ENCODE measurements around the gene CFAP92. TPM values are rescaled to one million over a fixed set of nuclear protein-coding genes. Genes with fewer than 3 reads are reported as not detected.

Gene CFAP92
- total RNA-seq, 3 donors from 2014 or later, result 0.66 to 1.4 (median 1.3) TPM

DNA sequence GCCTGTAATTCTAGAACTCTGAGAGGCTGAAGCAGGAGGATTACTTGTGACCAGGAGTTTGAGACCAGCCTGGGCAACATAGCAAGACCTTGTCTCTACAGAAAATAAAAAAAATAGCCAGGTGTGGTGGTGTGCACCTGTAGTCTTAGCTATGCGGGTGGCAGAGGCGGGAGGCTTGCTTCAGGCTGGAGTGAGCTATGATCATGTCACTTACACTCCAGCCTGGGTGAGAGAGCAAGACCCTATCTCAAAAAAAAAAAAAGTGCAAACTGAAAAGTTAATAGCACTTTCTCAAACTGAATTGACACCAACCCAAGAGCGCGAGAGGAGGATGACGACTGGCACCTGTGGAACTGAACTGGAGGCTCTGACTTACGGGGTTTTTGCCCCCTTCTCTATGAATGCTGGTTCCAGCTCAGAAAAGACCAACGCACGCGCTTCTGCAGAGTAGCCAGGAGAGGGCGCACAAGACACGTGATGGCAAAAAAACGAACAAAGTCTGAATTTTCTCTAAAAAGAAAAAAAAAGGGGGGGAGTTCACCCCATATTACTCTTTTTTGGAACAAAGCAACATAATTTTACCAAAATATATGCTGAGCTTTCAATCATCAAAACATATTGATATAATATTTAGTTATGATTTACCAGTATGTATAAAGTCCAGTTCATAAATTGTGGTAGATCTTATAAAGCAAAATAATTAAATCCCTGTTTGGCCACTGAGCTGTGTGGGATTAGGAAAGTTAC is 23.7 kb downstream of the CFAP92 start:
- no peak overlapping the region for H3K27ac ChIP-seq
- no peak overlapping the region for H3K4me3 ChIP-seq
- TF ChIP-seq POLR2AphosphoS5 (IDR thresholded peaks at IDR 0.05) (peak in 1 of 3 donors; percentile 14), POLR2A (IDR thresholded peaks at IDR 0.05) (no peak)
- TF ChIP-seq, protein P1, sequence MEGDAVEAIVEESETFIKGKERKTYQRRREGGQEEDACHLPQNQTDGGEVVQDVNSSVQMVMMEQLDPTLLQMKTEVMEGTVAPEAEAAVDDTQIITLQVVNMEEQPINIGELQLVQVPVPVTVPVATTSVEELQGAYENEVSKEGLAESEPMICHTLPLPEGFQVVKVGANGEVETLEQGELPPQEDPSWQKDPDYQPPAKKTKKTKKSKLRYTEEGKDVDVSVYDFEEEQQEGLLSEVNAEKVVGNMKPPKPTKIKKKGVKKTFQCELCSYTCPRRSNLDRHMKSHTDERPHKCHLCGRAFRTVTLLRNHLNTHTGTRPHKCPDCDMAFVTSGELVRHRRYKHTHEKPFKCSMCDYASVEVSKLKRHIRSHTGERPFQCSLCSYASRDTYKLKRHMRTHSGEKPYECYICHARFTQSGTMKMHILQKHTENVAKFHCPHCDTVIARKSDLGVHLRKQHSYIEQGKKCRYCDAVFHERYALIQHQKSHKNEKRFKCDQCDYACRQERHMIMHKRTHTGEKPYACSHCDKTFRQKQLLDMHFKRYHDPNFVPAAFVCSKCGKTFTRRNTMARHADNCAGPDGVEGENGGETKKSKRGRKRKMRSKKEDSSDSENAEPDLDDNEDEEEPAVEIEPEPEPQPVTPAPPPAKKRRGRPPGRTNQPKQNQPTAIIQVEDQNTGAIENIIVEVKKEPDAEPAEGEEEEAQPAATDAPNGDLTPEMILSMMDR (IDR thresholded peaks at IDR 0.05), result peak; percentile 50 to 90 (median 82)
- H3K27me3 ChIP-seq, result no peaks in the 10 kb centered on the region
- H3K4me1 ChIP-seq, result no peaks in the 10 kb centered on the region
- no peaks in the 10 kb centered on the region for H3K9me3 ChIP-seq
- intact Hi-C loops (cut with DNase I; ENCODE audit: low total_unique reads), result no loop called here
- no peak for DNase-seq (ENCODE audit: low spot score in 2 of 2)
- H3K36me3 ChIP-seq, result no peaks in the 10 kb centered on the region

- intact Hi-C loops (cut with DNase I; ENCODE audit: low total_unique reads), result no loop called here
- H3K27me3 ChIP-seq, result no peaks in the 10 kb centered on the region
- H3K36me3 ChIP-seq, result no peaks in the 10 kb centered on the region
- no peaks in the 10 kb centered on the region for H3K9me3 ChIP-seq
- H3K4me3 ChIP-seq, result no peak overlapping the region
- DNase-seq (ENCODE audit: low spot score in 2 of 2), result no peak
- H3K27ac ChIP-seq, result no peak overlapping the region
- TF ChIP-seq POLR2AphosphoS5 (IDR thresholded peaks at IDR 0.05), result no peak
- no peak for TF ChIP-seq POLR2A (IDR thresholded peaks at IDR 0.05)
- TF ChIP-seq, protein P1 (IDR thresholded peaks at IDR 0.05), result no peak
- H3K4me1 ChIP-seq, result no peaks in the 10 kb centered on the region
These were observed 26.0 kb downstream of the CFAP92 start for GRCh38 chr3:128967748-128968355.

DNA sequence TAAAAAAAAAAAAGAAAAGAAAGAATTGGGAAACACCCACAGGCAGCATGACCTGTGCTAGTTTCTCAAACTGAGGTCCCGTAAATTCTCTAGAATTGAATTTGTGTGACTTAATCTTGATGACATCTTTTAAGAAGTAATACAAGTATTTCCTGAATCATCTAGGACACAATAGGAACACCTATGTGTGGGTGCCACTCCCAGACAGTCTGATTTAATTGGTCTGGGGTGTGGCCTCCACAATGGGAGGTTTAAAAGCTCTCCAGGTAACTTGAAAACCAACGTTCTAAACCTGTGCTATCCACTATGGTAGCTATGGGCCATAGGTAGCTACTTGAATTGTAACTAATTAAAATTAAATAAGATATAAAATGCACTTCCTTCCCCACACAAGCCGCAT is 28.1 kb downstream of the CFAP92 start:
- DNase-seq (ENCODE audit: low spot score in 2 of 2), result no peak
- Histone ChIP-seq H3K9me3 (no peaks in the 10 kb centered on the region), H3K4me1 (no peaks in the 10 kb centered on the region), H3K27me3 (no peaks in the 10 kb centered on the region), H3K4me3 (no peak overlapping the region), H3K27ac (no peak overlapping the region), H3K36me3 (no peaks in the 10 kb centered on the region)
- intact Hi-C loops (cut with DNase I; ENCODE audit: low total_unique reads), result no loop called here
- TF ChIP-seq POLR2AphosphoS5 (IDR thresholded peaks at IDR 0.05) (no peak), POLR2A (IDR thresholded peaks at IDR 0.05) (no peak)
- TF ChIP-seq, protein P1 (IDR thresholded peaks at IDR 0.05), result no peak

DNA sequence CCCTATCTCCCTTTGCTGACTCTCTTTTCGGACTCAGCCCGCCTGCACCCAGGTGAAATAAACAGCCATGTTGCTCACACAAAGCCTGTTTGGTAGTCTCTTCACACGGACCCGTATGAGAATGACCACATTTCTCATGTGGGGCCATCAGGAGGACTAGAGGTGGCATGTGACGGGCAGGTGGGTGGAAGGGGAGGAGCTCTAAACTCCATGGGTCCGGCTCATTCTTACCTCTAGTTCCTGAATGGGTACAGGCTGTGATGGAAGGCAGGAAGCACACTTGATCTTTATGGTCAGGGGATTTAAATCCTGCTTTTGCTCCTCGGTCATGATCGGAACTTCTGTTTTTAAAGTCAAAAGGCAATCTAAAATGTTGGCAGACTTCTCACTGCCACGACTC is 28.6 kb downstream of the CFAP92 start:
- Histone ChIP-seq H3K4me3 (no peak overlapping the region), H3K36me3 (no peaks in the 10 kb centered on the region), H3K9me3 (no peaks in the 10 kb centered on the region), H3K4me1 (no peaks in the 10 kb centered on the region), H3K27ac (no peak overlapping the region), H3K27me3 (no peaks in the 10 kb centered on the region)
- no peak for TF ChIP-seq POLR2A (IDR thresholded peaks at IDR 0.05)
- DNase-seq (ENCODE audit: low spot score in 2 of 2), result no peak
- intact Hi-C loops (cut with DNase I; ENCODE audit: low total_unique reads), result no loop called here

- Histone ChIP-seq H3K4me1 (no peaks in the 10 kb centered on the region), H3K9me3 (no peaks in the 10 kb centered on the region), H3K27ac (no peak overlapping the region), H3K27me3 (no peaks in the 10 kb centered on the region), H3K36me3 (no peaks in the 10 kb centered on the region), H3K4me3 (no peak overlapping the region)
- no peak for DNase-seq (ENCODE audit: low spot score in 2 of 2)
- intact Hi-C loops (cut with DNase I; ENCODE audit: low total_unique reads), result no loop called here
- TF ChIP-seq, protein P1 (IDR thresholded peaks at IDR 0.05), result no peak
- TF ChIP-seq POLR2A (IDR thresholded peaks at IDR 0.05), result no peak
- TF ChIP-seq POLR2AphosphoS5 (IDR thresholded peaks at IDR 0.05), result no peak
These were observed 37.4 kb downstream of the CFAP92 start for GRCh38 chr3:128956440-128956839.

All from breast epithelium (tissue), 4 donors.